ENCODE data around the gene SHH.

SHH gene

DNA sequence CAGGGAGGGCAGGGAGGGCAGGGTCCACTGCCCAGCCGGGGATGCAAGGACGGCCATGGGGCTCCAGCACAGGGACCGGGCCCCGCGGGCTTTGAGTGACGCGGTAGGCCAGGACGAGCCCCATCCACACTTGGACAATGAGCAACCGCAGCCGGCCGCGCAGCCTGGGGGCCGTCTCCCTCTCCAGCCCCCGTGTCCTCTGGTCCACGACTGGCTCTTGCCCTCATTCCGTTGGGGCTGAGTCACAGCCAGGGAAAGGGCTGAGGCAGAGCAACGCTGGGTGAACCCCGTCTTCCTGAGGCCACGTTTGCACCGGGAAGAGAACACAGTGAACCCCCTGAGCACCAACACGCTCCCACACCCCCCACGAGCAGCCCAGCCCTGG, 23.7 kb downstream of the SHH start:
- Histone ChIP-seq H2AFZ (ENCODE audit: low read length) (no peak overlapping the region), H3K79me2 (ENCODE audit: insufficient read depth, low read length) (no peaks in the 10 kb centered on the region), H3F3A (ENCODE audit: low read depth) (no peaks in the 10 kb centered on the region), H3K4me3 (ENCODE audit: low read length, poor library complexity, severe bottlenecking) (no peak overlapping the region), H3K9me3 (ENCODE audit: insufficient read depth, low read depth, low read length) (no peaks in the 10 kb centered on the region), H3K36me3 (ENCODE audit: insufficient read depth, low read length) (peaks cover 10% of the 10 kb centered on the region; the same call in 1 of the 2 replicates), H4K20me1 (ENCODE audit: insufficient read depth, low read length, poor library complexity, severe bottlenecking) (no peaks in the 10 kb centered on the region), H3K4me1 (ENCODE audit: insufficient read depth, low read length, poor library complexity, severe bottlenecking) (no peaks in the 10 kb centered on the region), H3K27me3 (ENCODE audit: insufficient read depth, low read length, poor library complexity, severe bottlenecking) (no peaks in the 10 kb centered on the region), H3K9me2 (replicated peaks; ENCODE audit: low read depth, low read length) (no peaks in the 10 kb centered on the region), H3K4me2 (ENCODE audit: low read depth, low read length, poor library complexity, severe bottlenecking) (no peak overlapping the region), H3K9ac (ENCODE audit: low read depth, low read length, poor library complexity, severe bottlenecking) (no peak overlapping the region)
- TF ChIP-seq, protein P1, sequence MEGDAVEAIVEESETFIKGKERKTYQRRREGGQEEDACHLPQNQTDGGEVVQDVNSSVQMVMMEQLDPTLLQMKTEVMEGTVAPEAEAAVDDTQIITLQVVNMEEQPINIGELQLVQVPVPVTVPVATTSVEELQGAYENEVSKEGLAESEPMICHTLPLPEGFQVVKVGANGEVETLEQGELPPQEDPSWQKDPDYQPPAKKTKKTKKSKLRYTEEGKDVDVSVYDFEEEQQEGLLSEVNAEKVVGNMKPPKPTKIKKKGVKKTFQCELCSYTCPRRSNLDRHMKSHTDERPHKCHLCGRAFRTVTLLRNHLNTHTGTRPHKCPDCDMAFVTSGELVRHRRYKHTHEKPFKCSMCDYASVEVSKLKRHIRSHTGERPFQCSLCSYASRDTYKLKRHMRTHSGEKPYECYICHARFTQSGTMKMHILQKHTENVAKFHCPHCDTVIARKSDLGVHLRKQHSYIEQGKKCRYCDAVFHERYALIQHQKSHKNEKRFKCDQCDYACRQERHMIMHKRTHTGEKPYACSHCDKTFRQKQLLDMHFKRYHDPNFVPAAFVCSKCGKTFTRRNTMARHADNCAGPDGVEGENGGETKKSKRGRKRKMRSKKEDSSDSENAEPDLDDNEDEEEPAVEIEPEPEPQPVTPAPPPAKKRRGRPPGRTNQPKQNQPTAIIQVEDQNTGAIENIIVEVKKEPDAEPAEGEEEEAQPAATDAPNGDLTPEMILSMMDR (conservative IDR thresholded peaks at IDR 0.05; ENCODE audit: low read length) = no peak
- no peak for TF ChIP-seq EZH2phosphoT487 (IDR thresholded peaks at IDR 0.05; ENCODE audit: borderline replicate concordance)

DNA sequence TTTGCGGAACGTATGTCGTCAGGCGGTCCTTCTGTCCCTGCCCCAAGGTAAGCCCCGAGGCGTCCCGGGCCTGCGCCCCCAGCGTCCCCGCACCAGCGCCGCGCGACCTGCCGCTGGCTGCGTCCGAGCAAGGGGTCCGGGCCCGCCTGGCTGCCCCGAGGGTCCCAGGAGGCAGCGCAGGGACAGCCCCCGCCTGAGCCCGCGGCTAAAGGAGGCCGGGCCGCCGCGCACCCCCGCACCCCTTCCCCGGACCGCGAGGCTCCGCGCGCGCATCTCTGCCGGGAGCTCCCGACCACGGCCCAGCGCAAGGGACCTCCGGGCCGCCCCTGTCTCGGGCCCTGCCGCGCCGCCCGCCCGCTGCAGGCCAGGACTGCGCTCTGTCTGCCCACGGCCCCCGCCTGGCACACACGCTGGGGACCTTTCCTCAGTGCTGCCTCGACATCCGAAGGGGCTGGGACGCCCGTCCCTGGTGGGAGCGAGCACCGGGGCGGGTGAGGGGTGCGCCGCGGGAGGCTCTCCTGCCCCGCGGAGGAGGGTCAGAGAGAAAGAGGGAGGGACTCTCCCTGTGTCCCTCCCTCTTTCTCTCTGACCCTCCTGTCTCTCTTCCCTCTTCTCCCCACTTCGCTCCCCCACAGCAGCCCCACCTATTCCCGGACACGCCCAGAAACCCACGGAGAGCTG, 25.0 kb downstream of the SHH start:
- Histone ChIP-seq H3F3A (ENCODE audit: low read depth) (no peaks in the 10 kb centered on the region), H3K4me1 (ENCODE audit: insufficient read depth, low read length, poor library complexity, severe bottlenecking) (no peaks in the 10 kb centered on the region), H3K36me3 (ENCODE audit: insufficient read depth, low read length) (peaks cover 21% of the 10 kb centered on the region; the same call in 1 of the 2 replicates), H3K9me2 (replicated peaks; ENCODE audit: low read depth, low read length) (no peaks in the 10 kb centered on the region), H4K20me1 (ENCODE audit: insufficient read depth, low read length, poor library complexity, severe bottlenecking) (no peaks in the 10 kb centered on the region), H3K9me3 (ENCODE audit: insufficient read depth, low read depth, low read length) (no peaks in the 10 kb centered on the region), H3K27me3 (ENCODE audit: insufficient read depth, low read length, poor library complexity, severe bottlenecking) (no peaks in the 10 kb centered on the region), H3K79me2 (ENCODE audit: insufficient read depth, low read length) (no peaks in the 10 kb centered on the region), H3K9ac (ENCODE audit: low read depth, low read length, poor library complexity, severe bottlenecking) (no peak overlapping the region), H3K4me2 (ENCODE audit: low read depth, low read length, poor library complexity, severe bottlenecking) (no peak overlapping the region), H3K4me3 (ENCODE audit: low read length, poor library complexity, severe bottlenecking) (no peak overlapping the region), H2AFZ (ENCODE audit: low read length) (no peak overlapping the region)
- TF ChIP-seq EZH2phosphoT487 (IDR thresholded peaks at IDR 0.05; ENCODE audit: borderline replicate concordance) = no peak
- TF ChIP-seq, protein P1 (conservative IDR thresholded peaks at IDR 0.05; ENCODE audit: low read length) = no peak

DNA sequence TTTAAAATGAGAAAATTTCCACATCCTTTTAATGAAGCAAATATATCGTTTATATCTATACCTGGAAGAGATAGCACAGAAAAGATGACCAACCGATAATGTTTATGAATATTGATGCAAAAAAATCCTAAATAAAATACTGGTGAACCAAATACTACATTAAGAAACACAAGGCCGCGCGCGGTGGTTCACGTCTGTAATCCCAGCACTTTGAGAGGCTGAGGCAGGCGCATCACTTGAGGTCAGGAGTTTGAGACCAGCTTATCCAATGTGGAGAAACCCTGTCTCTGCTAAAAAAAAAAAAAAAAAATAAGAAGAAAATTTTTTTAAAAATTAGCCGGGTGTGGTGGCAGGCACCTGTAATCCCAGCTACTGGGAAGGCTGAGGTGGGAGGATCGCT, 25.8 kb downstream of the SHH start:
- Histone ChIP-seq H2AFZ (ENCODE audit: low read length) (no peak overlapping the region), H3K9me2 (replicated peaks; ENCODE audit: low read depth, low read length) (no peaks in the 10 kb centered on the region), H3F3A (ENCODE audit: low read depth) (no peaks in the 10 kb centered on the region), H3K36me3 (ENCODE audit: insufficient read depth, low read length) (peaks cover 28% of the 10 kb centered on the region; the same call in 1 of the 2 replicates), H3K4me3 (ENCODE audit: low read length, poor library complexity, severe bottlenecking) (no peak overlapping the region), H3K4me1 (ENCODE audit: insufficient read depth, low read length, poor library complexity, severe bottlenecking) (no peaks in the 10 kb centered on the region), H3K79me2 (ENCODE audit: insufficient read depth, low read length) (no peaks in the 10 kb centered on the region), H3K9ac (ENCODE audit: low read depth, low read length, poor library complexity, severe bottlenecking) (no peak overlapping the region), H3K9me3 (ENCODE audit: insufficient read depth, low read depth, low read length) (no peaks in the 10 kb centered on the region), H3K27me3 (ENCODE audit: insufficient read depth, low read length, poor library complexity, severe bottlenecking) (no peaks in the 10 kb centered on the region), H3K4me2 (ENCODE audit: low read depth, low read length, poor library complexity, severe bottlenecking) (no peak overlapping the region), H4K20me1 (ENCODE audit: insufficient read depth, low read length, poor library complexity, severe bottlenecking) (no peaks in the 10 kb centered on the region)
- TF ChIP-seq EZH2phosphoT487 (IDR thresholded peaks at IDR 0.05; ENCODE audit: borderline replicate concordance) = no peak
- TF ChIP-seq, protein P1 (conservative IDR thresholded peaks at IDR 0.05; ENCODE audit: low read length) = no peak

Measured in Loucy (cell line).